ENCODE results near the gene RAB31.
"Not testable (repeated sequence)": the region's sequence is repeated elsewhere in the genome, so short reads cannot be mapped to it uniquely, and the experiment has no call there.

Gene RAB31

GRCh38 chr18:9897787-9898291 lies 189.7 kb downstream of the RAB31 start:
- not testable (repeated sequence) for DNase-seq

- no peak for DNase-seq
These were observed 190.9 kb downstream of the RAB31 start for GRCh38 chr18:9898792-9899549.

GRCh38 chr18:9899550-9899930 lies 191.4 kb downstream of the RAB31 start:
- not testable (repeated sequence) for DNase-seq

- DNase-seq, result no peak
These were observed 192.6 kb downstream of the RAB31 start for GRCh38 chr18:9900699-9901098.

- no peak for DNase-seq
These were observed 193.3 kb downstream of the RAB31 start for GRCh38 chr18:9901377-9901776.

GRCh38 chr18:9902264-9902663 lies 194.2 kb downstream of the RAB31 start:
- not testable (repeated sequence) for DNase-seq

- no peak for DNase-seq
These were observed 194.7 kb downstream of the RAB31 start for GRCh38 chr18:9902832-9903231.

GRCh38 chr18:9905401-9905922 lies 197.4 kb downstream of the RAB31 start:
- no peak for DNase-seq

- DNase-seq, result no peak
These were observed 198.4 kb downstream of the RAB31 start for GRCh38 chr18:9906481-9906880.

GRCh38 chr18:9907867-9908266 lies 199.8 kb downstream of the RAB31 start:
- DNase-seq, result no peak

GRCh38 chr18:9910071-9910470 lies 202.0 kb downstream of the RAB31 start:
- no peak for DNase-seq

- DNase-seq, result no peak
These were observed 202.6 kb downstream of the RAB31 start for GRCh38 chr18:9910661-9911060.

GRCh38 chr18:9911226-9911625 lies 203.1 kb downstream of the RAB31 start:
- no peak for DNase-seq

Data from stimulated activated CD4-positive, alpha-beta T cell treated with anti-CD3 and anti-CD28 coated beads, Interleukin-2, amount 100 ng/mL, for 24 hours (primary cell).